AG09309 (cell line): Measurements from ENCODE around the gene FBF1.

Experiments
- DNase-seq: peaks from one replicate; pipeline ENCODE4 v3.0.0-alpha.2; 2010; ENCODE audit warnings: low read depth
- H3K4me3 ChIP-seq: 2 replicates; pipeline ENCODE4 v1.5.1; 2011; ENCODE audit warnings: mild to moderate bottlenecking, low read depth, low read length, moderate library complexity; ENCODE audit not compliant: control insufficient read depth
- CTCF ChIP-seq: IDR thresholded peaks from 2 replicates; pipeline ENCODE4 v1.5.1; 2011; ENCODE audit warnings: mild to moderate bottlenecking, low read depth, low read length, inconsistent platforms; ENCODE audit not compliant: insufficient read depth, control insufficient read depth; ENCODE audit errors: missing control alignments

FBF1 gene

GRCh38 chr17:75940727-75941441 is at the start of gene FBF1:
FBF1 (minus strand) TSS chr17:75941042; CDS start chr17:75938149, 2,893 bp downstream.
- DNase-seq = peak; percentile 67
- no peak for TF ChIP-seq CTCF
- H3K4me3 ChIP-seq = peak within 1 kb of the TSS; percentile 79

- DNase-seq = no peak
- no peak for TF ChIP-seq CTCF
- H3K4me3 ChIP-seq = no peak overlapping the region
Observed at GRCh38 chr17:75987041-75987440, 46.2 kb upstream of the FBF1 start.

- TF ChIP-seq CTCF = no peak
- H3K4me3 ChIP-seq = no peak overlapping the region
Observed at GRCh38 chr17:75985986-75986385, 45.1 kb upstream of the FBF1 start.

GRCh38 chr17:75983501-75984181 is 42.8 kb upstream of the FBF1 start:
- TF ChIP-seq CTCF = no peak
- DNase-seq = no peak
- H3K4me3 ChIP-seq = no peak overlapping the region

More at GRCh38 chr17:75985986-75986385, 45.1 kb upstream of the FBF1 start:
- DNase-seq = no peak

- no peak overlapping the region for H3K4me3 ChIP-seq
- no peak for TF ChIP-seq CTCF
- no peak for DNase-seq
Observed at GRCh38 chr17:75981019-75981615, 40.3 kb upstream of the FBF1 start.

GRCh38 chr17:75980188-75981018 is 39.6 kb upstream of the FBF1 start:
- DNase-seq = no peak
- peak overlapping the region; percentile 84 for H3K4me3 ChIP-seq
- TF ChIP-seq CTCF = no peak
